ENCODE results near the gene PHLPP1.
A peak's percentile ranks its signal among the peaks of the same experiment; 100 is the strongest.

Gene PHLPP1

DNA sequence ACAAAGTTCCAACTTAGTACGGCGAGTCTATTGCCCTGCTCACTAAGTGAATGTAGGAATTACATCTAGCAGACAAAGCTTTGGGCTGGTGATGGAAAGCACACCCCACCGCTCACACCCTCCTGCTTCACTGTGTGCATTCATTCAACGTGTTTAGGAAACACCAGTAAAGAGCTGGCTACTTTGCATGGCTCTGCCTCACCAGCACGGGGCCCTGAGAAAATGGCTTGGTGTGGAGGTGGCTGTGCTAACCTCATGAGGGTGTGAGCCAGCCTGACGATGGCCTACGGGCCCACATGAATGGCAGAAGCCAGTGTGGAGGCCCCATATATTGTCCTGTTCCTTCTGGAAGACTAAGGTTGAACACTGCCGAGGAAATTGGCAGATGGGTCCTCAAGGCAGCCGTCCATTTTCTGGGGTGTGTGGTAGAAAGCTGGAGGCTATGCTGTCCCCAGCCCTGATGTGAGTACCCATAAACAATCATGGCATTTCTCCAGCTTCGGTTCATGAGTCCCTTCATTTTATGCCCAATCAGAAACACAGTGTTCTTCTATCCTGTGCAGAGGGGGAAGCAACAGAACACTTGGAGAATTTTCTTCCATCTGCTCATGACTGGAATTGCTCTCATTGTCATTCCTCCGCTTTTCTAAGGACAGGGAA is 269.4 kb downstream of the PHLPP1 start:
- no peak for DNase-seq (ENCODE audit: low read depth)

DNA sequence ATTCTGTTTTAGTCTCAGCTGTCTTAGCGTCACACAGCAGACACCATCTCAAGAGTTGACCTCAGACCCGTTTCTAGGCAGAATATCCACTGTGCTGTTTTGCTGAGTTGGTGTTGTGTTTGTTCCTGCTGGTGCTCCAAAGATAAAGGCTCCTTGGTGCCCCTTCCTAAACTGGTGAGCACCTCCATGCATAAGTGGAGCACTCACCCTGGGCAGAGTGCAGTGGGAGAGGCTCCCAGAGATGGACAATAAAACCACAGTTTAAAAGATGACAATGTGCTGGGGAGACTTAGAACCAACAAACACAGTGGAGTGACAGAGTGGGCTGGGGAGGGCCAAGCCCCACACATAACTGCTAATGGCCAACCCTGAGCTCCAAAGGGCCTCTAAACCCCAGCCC is 271.1 kb downstream of the PHLPP1 start:
- DNase-seq (ENCODE audit: low read depth) = no peak

DNA sequence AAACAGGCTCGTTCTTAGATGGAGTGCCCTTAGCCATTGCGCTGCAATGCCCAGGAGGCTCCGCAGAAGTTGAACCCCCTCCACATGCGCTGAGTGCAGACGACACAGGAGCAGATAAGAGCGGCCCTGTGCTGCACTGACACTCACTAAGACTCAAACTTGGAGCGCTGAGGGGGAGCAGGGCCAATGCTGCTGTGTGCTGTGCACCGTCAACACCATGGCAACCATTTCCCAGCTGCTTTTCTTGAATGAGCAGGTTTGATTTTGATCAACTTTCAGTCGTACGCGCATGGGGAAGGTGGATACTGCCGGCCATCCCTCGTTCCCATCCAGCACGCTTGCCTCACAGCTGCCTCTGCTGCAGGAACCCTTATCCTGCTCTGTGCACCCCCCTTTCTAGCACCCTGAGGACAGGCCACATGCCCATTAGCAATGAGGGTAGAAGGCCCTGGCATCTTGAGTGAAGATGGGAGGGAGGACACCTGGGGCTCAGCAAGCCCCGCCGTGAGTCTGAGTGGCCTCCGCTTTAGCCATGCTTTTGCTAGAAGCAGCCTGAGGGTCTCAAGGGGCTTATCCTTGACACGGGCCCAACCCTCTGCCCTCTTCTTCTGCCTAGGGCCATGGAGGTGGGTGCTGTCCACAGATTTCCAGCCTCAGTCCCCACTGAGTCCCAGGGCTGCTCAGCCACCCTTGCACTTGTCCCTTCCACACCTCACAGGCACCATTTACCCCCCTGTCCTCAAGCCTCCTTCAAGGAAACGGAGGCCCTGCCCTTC is 271.9 kb downstream of the PHLPP1 start:
- DNase-seq (ENCODE audit: low read depth) = no peak

DNA sequence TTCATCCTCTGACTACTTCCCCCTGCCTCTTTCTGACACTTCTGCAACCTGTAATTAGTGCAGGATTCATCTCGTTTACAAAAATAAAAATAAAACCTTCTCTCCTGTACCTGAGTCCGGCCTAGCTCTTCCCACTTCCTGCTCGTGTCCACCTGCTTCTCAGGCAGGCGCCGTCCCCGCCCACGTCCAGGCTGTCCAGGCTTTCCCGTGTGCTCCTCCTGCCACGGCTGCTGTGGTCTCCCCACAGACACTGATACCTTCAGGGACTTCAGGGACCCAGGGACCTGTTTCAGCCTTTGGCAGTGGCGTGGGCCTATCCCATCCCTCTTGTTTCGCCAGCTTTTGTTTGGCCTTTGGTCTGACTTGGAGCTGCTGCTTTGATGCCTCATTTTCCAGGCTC is 272.5 kb downstream of the PHLPP1 start:
- DNase-seq (ENCODE audit: low read depth) = no peak

DNA sequence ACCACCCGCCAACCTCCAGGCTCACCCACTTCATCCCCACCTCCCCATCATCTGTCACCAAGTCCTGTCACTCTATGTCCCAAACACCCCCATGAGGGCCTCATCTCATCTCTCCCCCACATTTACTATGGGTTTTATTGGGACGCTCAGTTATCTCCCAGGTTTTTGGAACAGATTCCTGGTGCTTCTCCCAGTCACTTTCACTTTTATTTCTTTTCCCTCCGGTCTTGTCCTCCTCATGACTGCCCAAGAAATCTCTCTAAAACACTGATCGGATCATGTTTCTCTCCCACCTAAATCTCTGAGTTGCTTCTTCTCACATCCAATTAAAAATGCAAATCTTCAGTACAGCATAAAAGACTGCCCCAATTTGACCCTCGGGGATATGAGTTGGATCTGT is 273.1 kb downstream of the PHLPP1 start:
- DNase-seq (ENCODE audit: low read depth) = no peak

DNA sequence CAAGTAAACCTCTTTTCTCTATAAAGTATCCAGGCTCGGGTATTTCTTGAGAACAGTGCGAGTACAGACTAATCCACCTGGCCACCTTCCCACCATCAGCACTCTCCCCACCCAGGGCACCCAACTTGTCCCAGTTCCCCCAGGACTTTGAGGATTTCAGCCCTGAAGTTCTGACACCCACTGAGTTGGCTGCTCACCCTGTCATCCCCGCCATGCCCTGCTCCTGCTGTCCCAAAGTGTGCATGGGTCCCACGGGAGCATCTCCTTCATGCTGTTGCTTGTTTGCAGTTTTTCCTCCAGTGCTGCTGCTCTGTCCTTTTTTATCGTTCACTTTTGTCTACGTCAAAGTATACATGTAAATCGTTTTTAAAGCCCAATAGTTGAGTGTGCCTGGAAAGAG is 273.9 kb downstream of the PHLPP1 start:
- DNase-seq (ENCODE audit: low read depth) = no peak

DNA sequence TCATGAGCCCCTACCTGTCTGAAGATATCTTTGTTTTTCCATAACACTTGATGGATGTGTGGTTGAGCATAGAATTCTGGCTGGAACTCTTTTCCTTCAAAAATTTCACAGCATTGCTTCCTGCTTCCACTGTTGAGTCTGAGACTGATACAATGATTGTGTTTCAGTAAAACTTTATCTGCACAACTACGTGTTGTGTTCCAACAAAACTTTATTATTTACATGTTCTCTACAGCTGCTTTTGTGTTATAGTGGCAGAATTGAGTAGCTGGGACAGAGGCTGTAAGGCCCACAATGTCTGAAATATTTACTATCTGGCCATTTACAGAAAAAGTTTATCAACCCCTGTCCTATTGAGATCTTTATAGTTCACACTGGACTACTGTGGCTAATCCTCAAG is 275.3 kb downstream of the PHLPP1 start:
- DNase-seq (ENCODE audit: low read depth) = no peak

DNA sequence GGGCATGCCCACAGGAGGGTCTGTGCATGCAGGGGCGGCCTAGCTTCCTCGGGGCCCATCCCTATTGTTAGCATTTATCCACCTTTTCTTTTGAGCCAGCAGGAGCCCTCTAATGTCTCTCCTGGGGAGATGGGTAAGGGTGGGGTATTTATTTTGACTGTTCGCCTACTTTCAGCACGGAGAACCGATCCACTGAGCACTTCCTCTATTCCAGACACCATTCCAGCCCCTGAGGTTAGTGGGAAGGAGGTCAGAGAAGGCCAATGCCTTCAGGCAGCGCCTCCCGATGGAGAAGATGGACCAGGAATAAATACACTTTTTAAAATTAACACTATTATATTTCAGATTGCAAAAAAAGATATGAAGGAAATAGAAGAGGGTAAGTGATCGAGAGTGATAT is 276.0 kb downstream of the PHLPP1 start:
- no peak for DNase-seq (ENCODE audit: low read depth)

DNA sequence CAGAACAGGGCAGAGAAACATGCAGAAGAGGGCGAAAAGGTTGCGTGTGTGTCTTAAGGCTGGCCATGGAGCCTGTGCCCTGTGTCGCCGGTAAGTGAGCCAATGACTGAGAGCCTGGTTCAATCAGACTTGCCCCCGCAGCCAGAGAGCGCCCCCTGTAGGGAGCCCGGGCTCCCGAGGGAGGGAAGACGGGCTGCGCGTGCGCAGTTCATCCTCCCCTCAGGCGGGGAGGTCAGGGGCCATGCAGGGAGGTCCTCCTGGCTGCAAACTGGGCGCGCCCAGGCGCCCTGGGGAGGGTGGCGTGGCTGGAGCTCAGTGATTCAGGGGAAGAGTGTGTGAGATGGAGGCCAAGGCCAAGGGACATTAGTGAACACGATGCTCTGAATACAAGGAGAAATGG is 276.6 kb downstream of the PHLPP1 start:
- no peak for DNase-seq (ENCODE audit: low read depth)

DNA sequence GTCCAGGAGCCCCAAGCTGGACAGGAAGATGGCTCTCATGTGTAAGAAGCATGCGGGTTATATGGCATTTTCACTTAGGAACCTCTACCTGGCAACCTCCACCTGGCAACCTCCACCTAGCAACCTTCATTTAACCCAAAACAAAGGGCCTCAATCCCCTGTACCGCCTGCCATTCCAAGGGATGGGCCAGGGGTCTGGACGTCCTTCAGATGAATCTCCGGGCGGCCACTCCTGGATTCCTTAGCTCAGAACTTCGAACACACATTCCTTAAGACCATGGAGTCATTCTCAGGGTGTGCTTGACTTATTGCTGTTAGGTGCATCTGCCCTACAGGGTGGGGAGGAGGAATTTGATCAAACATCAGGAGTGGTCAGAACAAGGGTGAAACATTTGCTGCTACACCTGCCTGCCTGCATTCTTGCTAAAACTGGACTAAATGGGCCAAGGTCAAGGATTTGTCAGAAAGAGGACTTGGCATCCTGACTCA is 277.6 kb downstream of the PHLPP1 start:
- DNase-seq (ENCODE audit: low read depth) = no peak

DNA sequence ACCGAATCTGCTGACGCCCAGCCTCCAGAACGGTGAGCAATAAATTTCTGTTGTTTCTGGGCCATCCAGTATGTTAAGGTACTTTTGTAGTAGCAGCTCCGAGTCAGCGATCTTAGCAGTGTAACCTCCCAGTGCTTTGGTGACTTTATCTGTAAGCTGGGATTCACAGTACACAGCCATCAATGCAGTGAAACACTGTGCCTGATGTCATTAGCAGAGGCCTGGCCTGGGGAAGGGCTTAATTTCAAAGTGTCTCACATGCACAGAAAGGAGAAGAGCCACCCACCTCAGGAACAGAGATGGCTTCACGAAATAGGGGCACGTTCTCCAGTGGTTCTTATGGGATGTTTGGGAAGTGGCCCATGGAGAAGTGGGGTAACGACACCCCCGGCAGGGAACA is 281.2 kb downstream of the PHLPP1 start:
- DNase-seq (ENCODE audit: low read depth) = no peak

DNA sequence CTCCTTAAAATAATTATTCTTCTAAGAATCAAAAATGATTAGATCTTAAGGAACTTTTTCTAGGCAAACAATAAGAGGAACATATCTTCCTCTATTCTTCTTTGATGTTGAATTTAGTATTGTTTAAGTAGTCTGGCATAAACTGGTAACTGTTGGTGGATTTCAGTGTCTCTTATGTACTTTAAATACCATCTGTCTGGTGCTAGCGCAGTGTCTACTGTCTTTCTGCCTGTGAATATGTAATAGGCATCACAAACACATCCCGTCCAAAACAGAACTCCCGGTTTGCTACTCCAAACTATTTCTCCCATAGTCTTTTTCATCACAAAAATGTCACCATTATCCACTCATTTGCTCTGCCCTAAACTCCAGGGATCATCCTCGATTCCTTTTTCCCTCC is 281.7 kb downstream of the PHLPP1 start:
- DNase-seq (ENCODE audit: low read depth) = no peak

DNA sequence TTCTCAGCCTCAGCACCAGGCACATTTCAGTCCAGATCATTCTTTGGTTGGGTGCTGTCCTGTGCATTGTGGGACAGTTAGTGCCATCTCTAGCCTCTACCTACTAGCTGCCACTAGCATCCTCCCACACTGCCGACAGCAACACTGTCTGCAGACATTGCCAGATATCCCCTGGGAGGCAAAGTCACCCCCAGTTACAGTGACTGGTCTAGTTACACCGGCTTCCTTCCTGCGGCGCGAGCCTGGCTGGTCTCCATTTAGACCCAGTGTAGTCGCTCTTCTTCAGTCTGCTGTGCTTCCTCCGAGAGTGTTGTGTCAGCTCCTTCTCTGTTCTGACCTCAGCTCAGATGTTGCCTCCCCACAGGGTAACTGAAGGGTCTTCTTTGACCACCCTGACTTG is 283.1 kb downstream of the PHLPP1 start:
- DNase-seq (ENCODE audit: low read depth) = no peak

DNA sequence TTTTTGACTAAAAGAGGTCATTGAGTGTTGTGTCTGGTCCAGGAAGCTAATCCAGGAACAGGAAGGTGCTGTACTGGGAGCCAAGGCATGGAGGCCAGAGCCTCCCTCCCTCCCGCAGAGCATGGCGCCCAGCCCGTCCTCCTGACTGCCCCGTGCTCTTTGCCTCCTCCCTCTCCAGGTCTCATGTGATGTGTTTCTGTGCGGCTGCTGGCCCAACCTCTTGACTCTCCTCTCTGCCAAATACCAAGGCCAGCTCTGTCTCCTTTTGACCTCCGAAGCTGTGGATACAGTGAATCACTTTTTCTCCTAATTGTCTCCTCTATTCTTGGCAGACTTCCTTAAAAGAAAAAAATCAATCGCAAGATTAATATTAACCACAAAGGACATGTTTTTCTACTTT is 284.1 kb downstream of the PHLPP1 start:
- DNase-seq (ENCODE audit: low read depth) = peak; percentile 33

DNA sequence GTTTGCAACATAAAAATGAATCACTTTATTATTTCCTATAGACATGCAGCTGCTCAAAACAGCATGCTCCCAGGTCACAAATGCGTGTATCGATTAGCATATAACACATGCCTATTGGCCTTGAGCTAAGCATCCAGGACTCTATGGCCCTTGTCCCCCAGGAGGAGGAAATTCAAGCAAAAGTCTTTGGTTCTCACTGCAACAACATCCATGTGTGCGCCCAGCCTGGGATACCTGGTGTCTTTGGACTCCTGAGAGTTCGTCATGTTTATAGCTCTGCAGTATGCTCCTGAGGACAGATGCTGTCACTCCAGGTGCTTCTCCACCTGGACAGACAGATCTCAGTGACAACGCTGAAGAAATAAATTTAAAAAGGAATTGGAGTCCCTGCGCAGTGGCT is 284.6 kb downstream of the PHLPP1 start:
- no peak for DNase-seq (ENCODE audit: low read depth)

DNA sequence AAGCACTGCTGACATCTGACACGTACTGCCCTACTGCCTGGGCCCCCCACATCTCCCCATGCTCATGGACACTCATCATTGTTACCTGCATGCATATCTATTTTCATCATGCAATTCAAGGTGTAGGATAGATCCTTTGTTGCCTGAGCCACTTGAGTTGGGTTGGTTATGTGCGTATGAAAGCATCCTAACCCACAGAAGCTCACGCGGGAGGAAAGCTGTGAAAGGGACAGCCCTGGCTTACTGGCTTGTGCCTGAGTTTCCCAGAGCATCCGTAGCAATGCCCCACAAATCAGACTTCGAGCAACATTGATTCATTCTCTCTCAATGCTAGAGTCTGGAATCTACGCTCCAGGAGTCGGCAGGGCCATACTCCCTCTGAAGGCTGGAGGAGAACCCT is 285.5 kb downstream of the PHLPP1 start:
- no peak for DNase-seq (ENCODE audit: low read depth)

DNA sequence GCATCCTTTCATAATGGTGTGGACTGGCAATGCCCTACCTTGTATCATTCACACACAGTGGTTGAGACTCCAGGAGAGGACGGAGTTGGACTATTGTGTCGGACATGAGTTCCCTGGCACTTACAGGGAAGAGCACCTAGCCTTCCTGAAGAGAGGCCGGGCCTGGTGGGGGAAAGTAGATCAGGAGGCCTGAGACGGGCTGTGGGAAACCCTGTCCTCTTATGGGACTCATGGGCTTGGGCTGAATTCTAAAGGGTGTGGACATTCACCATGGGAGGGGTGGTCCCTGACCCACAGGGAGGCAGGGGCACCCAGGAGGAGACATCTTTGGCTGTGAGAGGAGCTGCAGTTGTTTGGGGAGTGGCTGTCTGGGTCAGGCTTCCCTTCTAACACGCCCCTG is 286.5 kb downstream of the PHLPP1 start:
- no peak for DNase-seq (ENCODE audit: low read depth)

DNA sequence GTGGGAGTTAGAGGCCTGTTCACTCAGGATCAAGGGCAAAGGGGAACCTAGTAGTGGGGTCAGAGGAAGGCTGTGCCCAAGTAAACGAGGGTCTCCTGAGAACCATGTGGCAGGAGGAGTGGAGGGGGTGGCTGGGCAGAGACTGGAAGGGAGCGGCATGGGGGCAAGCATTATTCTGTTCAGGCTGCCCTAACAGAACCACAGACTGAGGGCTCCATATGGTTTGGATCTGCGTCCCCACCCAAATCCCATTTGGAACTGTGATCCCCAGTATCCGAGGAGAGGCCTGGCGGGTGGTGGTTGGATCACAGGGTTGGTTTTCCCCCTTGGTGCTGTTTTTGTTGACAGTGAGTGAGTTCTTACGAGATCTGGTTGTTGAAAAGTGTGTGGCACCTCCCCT is 287.0 kb downstream of the PHLPP1 start:
- DNase-seq (ENCODE audit: low read depth) = no peak

DNA sequence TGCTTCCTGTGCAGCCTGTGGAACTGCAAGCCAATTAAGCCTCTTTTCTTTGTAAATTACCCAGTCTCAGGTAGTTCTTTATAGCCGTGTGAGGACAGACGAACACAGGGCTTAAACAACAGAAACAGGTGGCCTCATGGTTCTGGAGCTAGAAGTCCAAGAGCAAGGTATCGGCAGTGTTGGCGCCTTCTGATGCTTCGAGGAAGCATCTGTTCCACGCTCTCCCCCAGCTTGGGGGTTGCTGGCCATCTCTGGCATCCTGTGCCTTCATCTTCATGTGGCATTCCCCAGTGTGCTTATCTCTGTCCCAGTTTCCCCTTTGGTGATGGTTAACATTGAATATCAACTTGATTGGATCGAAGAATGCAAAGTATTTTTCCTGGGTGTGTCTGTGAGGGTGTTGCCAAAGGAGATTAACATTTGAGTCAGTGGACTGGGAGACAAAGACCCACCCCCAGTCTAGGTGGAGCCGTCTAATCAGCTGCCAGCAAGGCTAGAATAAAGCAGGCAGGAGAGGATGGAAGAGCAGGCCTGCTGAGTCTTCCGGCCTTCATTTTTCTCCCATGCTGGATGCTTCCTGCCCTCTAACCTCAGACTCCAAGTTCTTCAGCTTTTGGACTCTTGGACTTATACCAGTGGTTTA is 287.6 kb downstream of the PHLPP1 start:
- no peak for DNase-seq (ENCODE audit: low read depth)

DNA sequence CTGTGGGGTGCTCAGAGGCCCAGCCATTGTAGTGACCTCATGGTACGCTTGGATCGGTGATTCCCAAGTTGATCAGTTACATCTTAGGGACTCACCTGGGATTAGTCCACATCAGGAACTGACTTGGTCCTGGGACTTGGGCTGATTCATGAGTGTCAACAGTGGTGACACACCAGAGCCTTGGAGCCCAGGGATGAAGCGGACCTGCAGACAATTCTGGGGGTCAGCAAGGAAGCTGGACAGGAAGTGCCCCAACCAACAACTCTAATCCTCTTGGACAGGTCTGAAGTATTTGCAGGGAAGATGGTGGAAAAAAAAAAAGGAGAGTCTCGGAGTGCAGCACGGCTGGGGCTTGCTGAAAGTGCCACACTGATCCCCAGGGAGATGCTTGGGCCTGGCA is 288.6 kb downstream of the PHLPP1 start:
- no peak for DNase-seq (ENCODE audit: low read depth)

DNA sequence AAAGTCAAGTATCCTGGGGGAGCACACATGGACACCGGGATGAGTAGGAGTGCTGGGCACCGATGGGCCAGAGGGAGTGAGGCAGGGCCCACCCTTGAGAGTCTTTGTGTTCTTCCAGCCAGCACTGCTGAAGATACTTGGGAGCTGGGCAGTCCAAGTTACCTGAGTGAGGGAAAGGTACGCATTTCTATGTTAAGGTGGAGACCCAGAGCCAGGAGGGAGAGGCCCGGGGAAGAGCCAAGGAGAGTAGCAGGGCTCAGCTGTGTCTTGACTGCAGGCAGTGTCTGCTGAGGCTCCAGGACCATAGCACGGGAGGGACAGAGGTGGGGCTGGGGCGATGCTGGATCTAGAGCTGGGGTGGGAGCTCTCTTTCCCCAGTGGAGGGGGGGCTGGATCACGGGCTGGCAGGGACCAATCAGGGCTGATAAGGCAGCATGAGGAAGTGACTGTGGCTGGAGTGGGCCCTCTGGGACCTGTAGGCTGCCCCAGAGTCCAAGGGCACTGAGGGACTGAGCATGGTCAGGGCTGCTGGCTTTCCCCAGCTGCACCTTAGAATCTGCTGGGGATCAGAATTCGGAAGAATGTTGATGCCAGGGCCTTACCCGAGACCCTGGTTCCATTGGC is 289.2 kb downstream of the PHLPP1 start:
- no peak for DNase-seq (ENCODE audit: low read depth)

DNA sequence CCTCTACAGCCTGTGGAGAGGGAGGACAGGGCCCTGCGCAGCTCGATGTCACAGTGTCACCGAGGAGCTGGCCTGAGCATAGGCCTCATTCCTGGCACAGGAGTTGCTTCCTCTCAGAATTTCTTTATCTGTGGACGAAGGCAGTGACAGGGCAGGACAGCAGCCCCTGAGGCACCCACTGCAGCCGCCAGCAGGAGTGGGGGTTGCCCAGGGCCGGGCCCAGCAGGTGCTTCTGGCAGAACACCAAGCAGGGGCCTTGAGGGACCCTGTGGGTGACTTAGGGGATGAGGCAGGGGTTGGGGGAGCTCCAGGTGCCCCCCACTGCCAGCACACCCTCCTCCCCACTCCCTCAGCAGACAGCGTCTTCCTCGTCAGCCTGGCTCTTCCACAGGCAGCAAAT is 290.0 kb downstream of the PHLPP1 start:
- DNase-seq (ENCODE audit: low read depth) = no peak

DNA sequence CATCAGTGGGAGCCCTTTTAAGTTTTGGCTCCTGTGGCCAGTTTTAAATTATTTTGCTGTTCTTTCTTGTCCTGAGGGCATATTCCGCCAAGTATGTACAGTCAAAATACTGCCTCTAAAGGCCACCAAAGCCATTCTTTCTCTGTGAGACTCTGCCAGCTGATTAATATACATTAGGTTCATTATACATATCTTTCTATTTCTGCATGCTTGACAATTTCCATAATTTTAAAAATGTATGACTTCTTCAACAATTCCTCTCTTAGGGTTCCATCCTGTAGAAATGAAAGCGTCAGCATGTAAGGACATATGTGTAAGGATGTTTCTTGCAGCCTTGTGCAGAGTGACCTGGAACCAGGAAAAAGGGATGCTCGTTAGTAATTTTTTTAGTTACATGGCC is 291.9 kb downstream of the PHLPP1 start:
- no peak for DNase-seq (ENCODE audit: low read depth)

All from fibroblast of gingiva (primary cell).